Transverse colon (tissue), 4 donors: ENCODE data around the gene LRRN3. TPM values are rescaled to one million over a fixed set of nuclear protein-coding genes. Genes with fewer than 3 reads are reported as not detected.

Source experiments
- DNase-seq: peaks from one replicate; pipeline ENCODE4 v3.0.0-alpha.2; 2019
- H3K27ac ChIP-seq, 4 donors: fragments of 200-600 bp; sonication (generic); 2 replicates each; pipeline ENCODE4 v1.5.1; 2016 to 2018; ENCODE audit warnings: inconsistent platforms in 4 of 4
- H3K27me3 ChIP-seq: fragments of 200-600 bp; sonication (generic); 2 replicates; pipeline ENCODE4 v1.5.1; 2017; ENCODE audit warnings: inconsistent platforms
- H3K36me3 ChIP-seq, 4 donors: fragments of 200-600 bp; sonication (generic); 2 replicates each; pipeline ENCODE4 v1.5.1; 2017 to 2019; ENCODE audit warnings: inconsistent platforms in 4 of 4
- H3K4me1 ChIP-seq, 4 donors: fragments of 200-600 bp; sonication (generic); 2 replicates each; pipeline ENCODE4 v1.5.1; 2017 to 2020; ENCODE audit warnings: inconsistent platforms in 4 of 4
- H3K4me3 ChIP-seq, 4 donors: fragments of 200-600 bp; sonication (generic); 1 replicate in 1 of 4; 2 replicates in 3 of 4; pipeline versions ENCODE4 v1.5.1 to v1.6.1; 2017 to 2019; ENCODE audit warnings: inconsistent platforms in 4 of 4
- H3K9me3 ChIP-seq, 2 donors: fragments of 200-600 bp; sonication (generic); 2 replicates each; pipeline ENCODE4 v1.5.1; 2017 to 2019; ENCODE audit warnings: inconsistent platforms in 2 of 2
- EP300 ChIP-seq: sonication (generic); formaldehyde crosslinking; IDR thresholded peaks from one replicate; pipeline ENCODE4 v1.6.1; 2017; ENCODE audit warnings: antibody characterized with exemption, low read depth
- POLR2A ChIP-seq: fragments of 450-650 bp; IDR thresholded peaks from one replicate; pipeline ENCODE4 v1.6.1; 2016; ENCODE audit warnings: antibody characterized with exemption, mild to moderate bottlenecking, moderate library complexity
- POLR2AphosphoS5 ChIP-seq, 3 donors: sonication (generic); formaldehyde crosslinking; IDR thresholded peaks; one replicate each; pipeline ENCODE4 v1.6.1; 2016; ENCODE audit warnings: antibody characterized with exemption in 3 of 3
- WGBS, 2 donors: methylation state at CpG; one replicate each; pipeline ENCODE4 v1.1.5; 2018; ENCODE audit warnings: low coverage in 1 of 2; 5-methylcytosine and 5-hydroxymethylcytosine counted together
- in situ Hi-C, 4 donors: fragments of 200-750 bp; cut with MboI; loops; one replicate each; pipeline versions ENCODE4 v1.15.0 to v1.15.1; 2017; ENCODE audit warnings: low sequenced_read_pairs in 3 of 4, low pct_ligation_motif_present in 1 of 4, low pct_unique_long_range_greater_than_20kb in 1 of 4
- intact Hi-C: fragments of 100-400 bp; cut with DNase I; formaldehyde crosslinking; loops from one replicate; pipeline ENCODE4 v1.15.1; 2023; ENCODE audit warnings: low total_unique reads
- total RNA-seq, 4 donors: library from RNA; depleted of rRNA; stranded (reverse); fragments of >200 nt; gene quantifications; one replicate each; pipeline ENCODE4 v1.1.0, GENCODE V29; 2016
- TF ChIP-seq, protein P1 (sequence below), 5 experiments: fragments of 200-600 bp in 3 of 5; fragments of 450-650 bp in 2 of 5; sonication (generic) in 3 of 5; IDR thresholded peaks; 1 replicate in 2 of 5; 2 replicates in 3 of 5; pipeline ENCODE4 v1.5.1; 2016 to 2017; ENCODE audit warnings: antibody characterized with exemption in 5 of 5, inconsistent platforms in 3 of 5, mild to moderate bottlenecking in 2 of 5, moderate library complexity in 1 of 5

LRRN3 gene
- total RNA-seq = under 1 TPM in 2 of 4 donors, not detected in 2; 0.27 to 0.32 TPM

DNA sequence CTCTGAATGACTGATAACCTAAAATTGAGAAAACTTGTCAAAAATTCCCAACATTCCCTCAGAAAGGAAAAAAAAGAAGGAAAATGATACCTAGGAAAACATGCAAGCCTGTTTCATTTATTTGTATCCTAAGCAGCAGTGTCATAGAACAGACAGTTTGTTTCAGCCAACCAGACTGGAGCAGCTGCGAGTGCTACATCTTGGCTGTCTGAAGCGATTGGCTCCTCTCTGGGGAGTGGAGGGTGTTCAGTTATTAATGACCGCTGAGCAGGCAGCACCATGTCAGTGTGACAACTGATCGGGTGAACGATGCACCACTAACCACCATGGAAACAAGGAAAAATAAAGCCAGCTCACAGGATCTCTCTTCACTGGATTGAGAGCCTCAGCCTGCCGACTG is at the start of gene LRRN3:
TSS of gene LRRN3 (plus strand) at position 282 of the 400 bp plus-strand sequence. CDS start 31,646 bp downstream, outside the sequence.
- H3K36me3 ChIP-seq = no peaks in the 10 kb centered on the region
- TF ChIP-seq, protein P1, sequence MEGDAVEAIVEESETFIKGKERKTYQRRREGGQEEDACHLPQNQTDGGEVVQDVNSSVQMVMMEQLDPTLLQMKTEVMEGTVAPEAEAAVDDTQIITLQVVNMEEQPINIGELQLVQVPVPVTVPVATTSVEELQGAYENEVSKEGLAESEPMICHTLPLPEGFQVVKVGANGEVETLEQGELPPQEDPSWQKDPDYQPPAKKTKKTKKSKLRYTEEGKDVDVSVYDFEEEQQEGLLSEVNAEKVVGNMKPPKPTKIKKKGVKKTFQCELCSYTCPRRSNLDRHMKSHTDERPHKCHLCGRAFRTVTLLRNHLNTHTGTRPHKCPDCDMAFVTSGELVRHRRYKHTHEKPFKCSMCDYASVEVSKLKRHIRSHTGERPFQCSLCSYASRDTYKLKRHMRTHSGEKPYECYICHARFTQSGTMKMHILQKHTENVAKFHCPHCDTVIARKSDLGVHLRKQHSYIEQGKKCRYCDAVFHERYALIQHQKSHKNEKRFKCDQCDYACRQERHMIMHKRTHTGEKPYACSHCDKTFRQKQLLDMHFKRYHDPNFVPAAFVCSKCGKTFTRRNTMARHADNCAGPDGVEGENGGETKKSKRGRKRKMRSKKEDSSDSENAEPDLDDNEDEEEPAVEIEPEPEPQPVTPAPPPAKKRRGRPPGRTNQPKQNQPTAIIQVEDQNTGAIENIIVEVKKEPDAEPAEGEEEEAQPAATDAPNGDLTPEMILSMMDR (IDR thresholded peaks at IDR 0.05) = no peak
- TF ChIP-seq POLR2AphosphoS5 (IDR thresholded peaks at IDR 0.05) = no peak
- no peak for TF ChIP-seq EP300
- TF ChIP-seq POLR2A = no peak
- intact Hi-C loops (loop anchor here (10.0 kb wide), 1 partner anchor 394 kb away; no protein-coding TSS in a partner anchor), in situ Hi-C loops (loop anchor here (25.0 kb wide), 2 partner anchors 396 to 646 kb away; no protein-coding TSS in a partner anchor)
- H3K27me3 ChIP-seq = no peaks in the 10 kb centered on the region
- no peaks in the 10 kb centered on the region for H3K9me3 ChIP-seq
- peaks cover 0 to 12% (median 4%) of the 10 kb centered on the region in 4 donors for H3K4me1 ChIP-seq
- no peak within 1 kb of the TSS for H3K27ac ChIP-seq
- no peak for DNase-seq
- 35 to 56% methylated on average over 6 of the region's 6 CpGs for WGBS, 2 donors
- H3K4me3 ChIP-seq = peak within 1 kb of the TSS in 2 of 4 donors; percentile 13 to 25

DNA sequence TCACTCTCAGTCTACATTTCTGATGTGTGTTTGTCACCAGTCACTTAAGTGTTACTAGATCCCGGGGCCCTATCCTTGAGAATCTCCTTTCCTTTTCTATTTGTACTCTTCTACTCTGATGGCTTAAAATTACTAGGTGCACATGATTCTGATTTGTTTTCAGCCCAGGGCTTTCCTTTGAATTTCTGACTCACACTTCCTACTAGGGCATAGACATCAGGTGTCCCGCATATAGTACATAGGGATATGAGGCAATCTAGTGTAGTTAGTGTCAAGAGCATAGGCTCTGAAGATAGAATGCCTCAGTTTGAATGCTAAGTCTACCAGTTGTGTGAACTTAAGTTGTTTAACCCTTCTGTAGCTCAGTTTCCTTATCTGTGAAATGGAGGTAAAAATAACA is 49.4 kb upstream of the LRRN3 start:
- intact Hi-C loops = no loop called here
- Histone ChIP-seq H3K4me1 (no peaks in the 10 kb centered on the region), H3K9me3 (no peaks in the 10 kb centered on the region), H3K4me3 (no peak overlapping the region), H3K27me3 (no peaks in the 10 kb centered on the region), H3K36me3 (no peaks in the 10 kb centered on the region), H3K27ac (no peak overlapping the region)
- TF ChIP-seq, protein P1 (IDR thresholded peaks at IDR 0.05) = no peak
- no peak for TF ChIP-seq EP300
- TF ChIP-seq POLR2AphosphoS5 (IDR thresholded peaks at IDR 0.05) = no peak
- no peak for TF ChIP-seq POLR2A
- no peak for DNase-seq
- 93 to 100% methylated on average over 1 to 2 of the region's 2 CpGs for WGBS, 2 donors
- in situ Hi-C loops = no loop called here

DNA sequence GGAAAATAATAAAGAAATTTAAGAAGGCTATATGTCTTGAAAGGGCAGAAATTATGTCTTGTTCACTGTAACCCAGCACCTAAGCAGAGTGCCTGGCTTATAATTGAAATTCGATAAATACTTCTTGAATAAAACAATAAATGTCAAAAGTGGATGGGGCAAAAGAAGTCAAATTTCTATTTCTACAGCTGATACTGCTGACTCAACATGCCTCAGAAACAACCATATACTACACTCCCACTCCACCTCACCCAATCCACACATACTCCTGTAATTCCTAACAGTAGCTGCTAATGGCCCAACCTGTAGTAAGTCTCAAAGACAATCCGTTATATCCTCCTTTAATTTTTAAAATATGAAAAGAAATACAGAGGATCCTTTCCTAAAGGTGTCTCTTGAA is 48.1 kb upstream of the LRRN3 start:
- no peak for DNase-seq
- Histone ChIP-seq H3K9me3 (no peaks in the 10 kb centered on the region), H3K36me3 (no peaks in the 10 kb centered on the region), H3K4me1 (no peaks in the 10 kb centered on the region), H3K4me3 (no peak overlapping the region), H3K27me3 (no peaks in the 10 kb centered on the region), H3K27ac (no peak overlapping the region)
- no peak for TF ChIP-seq EP300
- TF ChIP-seq POLR2AphosphoS5 (IDR thresholded peaks at IDR 0.05) = no peak
- TF ChIP-seq, protein P1 (IDR thresholded peaks at IDR 0.05) = no peak
- TF ChIP-seq POLR2A = no peak
- WGBS, 2 donors = 88 to 95% methylated on average over 2 of the region's 2 CpGs
- in situ Hi-C loops = no loop called here
- intact Hi-C loops = no loop called here

DNA sequence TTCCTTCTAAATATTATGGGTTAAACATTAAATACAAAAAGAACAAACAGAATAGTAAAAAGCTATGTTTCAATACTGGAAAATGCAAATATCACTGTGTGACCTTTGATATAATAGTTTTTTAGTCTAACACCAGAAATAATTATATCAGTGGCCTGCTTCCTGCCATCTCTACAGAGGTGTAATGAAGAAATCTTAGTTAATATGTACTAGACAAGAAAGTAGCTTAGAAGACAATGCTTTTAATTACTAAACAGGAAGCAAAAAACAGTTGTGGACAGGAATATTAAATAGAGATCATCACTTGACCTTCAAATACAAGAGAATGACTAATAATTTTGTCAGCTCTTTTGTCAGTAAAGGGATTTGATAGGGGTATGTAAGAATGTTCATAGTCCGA is 47.4 kb upstream of the LRRN3 start:
- no peaks in the 10 kb centered on the region for H3K9me3 ChIP-seq
- no peak overlapping the region for H3K4me3 ChIP-seq
- no peak overlapping the region for H3K27ac ChIP-seq
- no peaks in the 10 kb centered on the region for H3K27me3 ChIP-seq
- TF ChIP-seq, protein P1 (IDR thresholded peaks at IDR 0.05) = no peak
- TF ChIP-seq EP300 = no peak
- TF ChIP-seq POLR2AphosphoS5 (IDR thresholded peaks at IDR 0.05) = no peak
- no peak for TF ChIP-seq POLR2A
- intact Hi-C loops (no loop called here), in situ Hi-C loops (no loop called here)
- H3K36me3 ChIP-seq = no peaks in the 10 kb centered on the region
- DNase-seq = no peak
- H3K4me1 ChIP-seq = no peaks in the 10 kb centered on the region
- WGBS, 2 donors = 96 to 100% methylated on average over 1 of the region's 1 CpG
